ENCODE measurements around the gene CABP7.
"Not testable (repeated sequence)": the region's sequence is repeated elsewhere in the genome, so short reads cannot be mapped to it uniquely, and the experiment has no call there.

Gene CABP7

DNA sequence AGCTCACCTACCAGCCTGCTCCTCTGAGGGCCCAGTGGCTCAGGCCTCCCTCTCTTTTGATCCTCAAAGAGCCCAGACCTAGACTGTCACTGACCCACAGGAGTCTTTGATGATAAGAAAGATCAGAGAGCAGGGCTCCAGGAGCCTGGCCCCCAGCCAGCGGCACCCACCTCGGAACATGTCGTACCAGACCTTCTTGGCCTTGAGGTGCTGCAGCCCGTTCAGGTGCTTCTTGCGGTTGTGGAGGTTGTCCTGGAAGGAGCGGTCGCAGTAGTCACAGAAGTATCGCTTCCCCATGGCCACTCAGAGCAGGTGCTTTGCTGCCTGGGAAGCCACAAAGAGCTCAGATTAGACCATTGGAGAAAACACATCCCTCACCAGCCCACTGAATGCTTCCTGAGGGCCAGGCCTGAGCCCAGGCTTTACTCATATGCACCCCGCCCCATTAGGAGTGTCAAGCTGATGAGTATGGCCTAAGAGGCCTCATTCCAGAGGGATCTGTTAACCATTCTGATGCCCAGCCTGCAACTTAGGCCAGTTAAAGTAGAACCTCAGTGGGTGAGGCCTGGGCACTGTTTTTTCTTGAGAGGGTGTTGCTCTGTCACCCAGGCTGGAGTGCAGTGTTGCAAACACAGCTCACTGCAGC, 28.6 kb downstream of the CABP7 start:
- DNase-seq (ENCODE audit: low read depth), result no peak

DNA sequence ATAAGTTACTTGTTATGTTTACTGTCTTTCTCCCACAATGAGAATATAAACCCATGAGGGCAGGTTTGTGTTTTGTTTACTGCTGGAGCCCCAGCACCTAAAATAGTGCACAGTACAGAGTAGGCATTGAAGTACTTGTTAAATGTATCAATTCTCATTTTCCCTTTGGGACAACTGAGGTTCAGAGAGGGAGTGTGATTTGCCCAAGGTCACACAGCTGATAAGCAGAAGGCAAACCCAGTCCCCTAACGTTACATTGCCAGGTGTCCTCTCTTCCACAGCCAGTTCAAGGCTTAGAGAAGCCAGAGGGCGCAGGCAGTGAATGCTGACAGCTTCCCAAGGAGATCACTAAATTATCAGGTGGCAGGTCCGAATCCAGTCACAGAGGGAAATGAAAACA, 30.2 kb downstream of the CABP7 start:
- DNase-seq (ENCODE audit: low read depth), result no peak

DNA sequence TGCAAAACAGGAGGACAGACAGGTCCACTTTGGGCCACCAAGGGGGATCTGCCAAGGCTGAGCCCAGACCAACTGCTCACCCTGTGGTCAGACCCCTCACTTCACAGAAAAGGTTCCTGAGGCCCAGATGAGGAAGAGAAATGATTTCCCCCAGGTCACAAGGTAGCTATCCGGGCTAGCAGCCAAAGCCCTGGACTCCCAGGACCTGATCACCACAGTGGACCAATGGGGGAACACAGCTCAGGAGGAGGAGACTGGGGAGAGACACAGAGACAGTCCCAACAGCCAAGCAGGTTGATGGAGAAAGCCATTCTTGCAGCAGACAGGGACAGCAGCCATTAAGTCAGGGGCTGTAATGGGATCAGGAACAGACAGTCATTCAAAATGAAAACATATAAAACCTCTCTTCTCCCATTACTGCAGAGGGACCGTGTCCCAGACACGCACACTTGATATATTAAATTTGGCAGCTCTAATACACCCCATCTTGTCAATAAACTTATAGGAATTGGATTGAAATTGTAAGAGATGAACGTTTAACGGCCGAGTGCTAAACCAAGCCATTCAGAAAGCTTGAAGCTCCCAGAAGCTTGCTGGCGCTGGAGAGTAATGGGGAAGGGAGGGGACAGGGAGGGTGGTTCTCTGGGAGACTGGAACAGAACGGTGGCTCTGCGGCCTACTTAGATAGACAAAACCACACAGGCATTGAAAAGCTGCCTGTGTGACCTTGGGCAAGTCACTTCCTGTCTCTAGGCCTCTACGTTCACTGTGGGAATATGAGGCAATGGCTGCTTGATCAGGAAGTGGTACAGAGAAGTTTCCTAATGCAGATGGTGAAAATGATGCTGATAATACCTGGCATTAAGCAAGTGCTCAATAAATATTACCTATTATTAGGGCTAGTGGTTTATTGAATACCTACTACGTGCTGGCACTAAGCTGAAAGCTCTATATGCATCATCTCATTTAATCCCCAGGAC, 31.0 kb downstream of the CABP7 start:
- no peak for DNase-seq (ENCODE audit: low read depth)

DNA sequence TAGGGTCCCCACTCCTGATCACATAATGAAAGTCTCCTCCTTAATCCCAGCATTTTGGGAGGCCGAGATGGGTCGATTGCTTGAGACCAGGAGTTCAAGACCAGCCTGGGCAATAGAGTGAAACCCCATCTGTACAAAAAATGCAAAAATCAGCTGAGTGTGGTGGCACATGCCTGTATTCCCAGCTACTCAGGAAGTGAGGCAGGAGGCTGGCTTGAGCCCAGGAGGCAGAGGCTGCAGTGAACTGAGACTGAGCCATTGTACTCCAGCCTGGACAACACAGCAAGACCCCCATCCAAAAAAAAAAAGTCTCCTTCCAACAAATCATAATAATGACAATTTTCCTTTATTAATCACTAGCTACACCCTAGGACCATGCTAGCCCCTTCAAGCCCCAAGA, 31.9 kb downstream of the CABP7 start:
- DNase-seq (ENCODE audit: low read depth), result no peak

DNA sequence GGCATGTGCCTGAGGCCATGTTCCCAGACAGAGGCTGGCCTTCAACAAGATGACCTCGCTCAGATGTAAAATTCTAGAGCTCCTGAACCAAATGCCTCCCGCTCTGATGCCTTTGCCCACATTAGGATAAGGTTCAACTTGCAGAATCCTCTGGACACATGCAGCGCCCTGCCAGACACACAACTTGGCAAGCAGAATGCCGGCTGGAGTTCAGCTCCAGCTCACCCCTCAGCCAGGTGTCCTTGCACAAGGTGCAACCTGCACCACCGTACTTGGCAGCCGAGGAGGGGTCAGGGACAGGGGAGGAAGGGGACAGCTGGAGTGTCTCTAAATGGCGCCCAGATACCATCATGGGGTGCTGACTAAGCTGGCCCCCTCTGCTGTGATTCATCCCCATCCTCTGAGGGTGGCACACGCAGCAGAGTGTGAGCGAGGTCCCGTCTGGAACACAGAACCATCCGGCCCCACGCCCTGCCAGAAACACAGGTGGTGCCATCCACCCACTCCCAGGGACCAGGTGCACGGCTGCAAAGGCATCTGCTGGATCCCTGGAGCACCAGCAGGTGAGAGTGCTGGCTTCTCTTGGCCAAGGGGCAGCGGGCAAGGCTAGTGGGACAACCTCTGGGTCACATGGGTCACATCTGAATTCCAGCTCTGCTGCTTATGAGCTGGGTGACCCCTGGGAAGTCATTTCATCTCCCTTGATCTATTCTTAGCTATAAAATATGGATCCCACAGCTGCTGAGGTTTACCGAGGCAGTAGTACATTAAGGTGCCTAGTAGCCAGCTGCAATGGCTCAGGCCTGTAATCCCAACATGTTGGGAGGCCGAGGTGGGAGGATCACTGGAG, 34.2 kb downstream of the CABP7 start:
- no peak for DNase-seq (ENCODE audit: low read depth)

DNA sequence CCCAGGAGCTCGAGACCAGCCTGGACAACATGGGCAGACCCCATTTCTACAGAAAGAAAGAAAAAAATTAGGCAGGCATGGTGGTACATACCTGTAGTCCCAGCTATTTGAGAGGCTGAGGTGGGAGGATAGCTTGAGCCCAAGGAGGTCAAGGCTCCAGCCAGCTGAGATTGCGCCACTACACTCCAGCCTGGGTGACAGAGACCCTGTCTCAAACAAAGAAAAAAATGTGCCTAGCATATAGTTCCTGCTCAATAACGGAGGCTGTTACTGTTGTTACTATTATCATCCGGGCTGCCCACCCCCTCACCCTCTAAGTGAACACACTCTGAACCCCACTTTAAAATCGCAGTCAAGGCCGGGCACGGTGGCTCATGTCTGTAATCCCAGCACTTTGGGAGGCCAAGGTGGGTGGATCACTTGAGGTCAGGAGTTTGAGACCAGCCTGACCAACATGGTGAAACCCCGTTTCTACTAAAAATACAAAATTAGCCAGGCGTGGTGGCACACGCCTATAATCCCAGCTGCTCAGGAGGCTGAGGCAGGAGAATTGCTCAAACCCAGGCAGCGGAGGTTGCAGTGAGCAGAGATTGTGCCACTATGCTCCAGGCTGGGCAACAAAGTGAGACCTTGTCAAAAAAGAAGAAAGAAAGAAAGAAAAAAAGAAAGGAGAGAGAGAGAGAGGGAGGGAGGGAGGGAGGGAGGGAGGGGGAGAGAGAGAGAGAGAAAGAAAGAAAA, 35.0 kb downstream of the CABP7 start:
- DNase-seq (ENCODE audit: low read depth), result not testable (repeated sequence)

DNA sequence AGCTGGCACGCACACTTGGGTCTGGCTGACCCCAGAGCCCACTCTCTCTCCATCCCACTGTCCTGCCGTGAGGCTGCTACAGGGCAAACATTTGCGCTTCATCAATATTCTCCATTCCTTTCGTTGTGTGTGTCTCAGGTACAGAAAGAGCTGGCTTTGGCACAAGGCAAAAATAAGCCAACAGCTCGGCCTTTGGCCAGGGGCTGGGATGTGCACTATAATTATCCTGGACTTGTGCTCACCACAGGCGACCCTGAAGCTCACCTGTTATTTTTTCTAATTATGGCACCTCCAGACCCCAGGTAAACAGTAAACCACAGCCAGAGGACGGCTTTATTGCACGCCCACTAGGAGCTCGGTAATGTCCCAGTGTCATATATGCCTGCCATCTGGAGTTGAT, 36.1 kb downstream of the CABP7 start:
- DNase-seq (ENCODE audit: low read depth), result no peak

DNA sequence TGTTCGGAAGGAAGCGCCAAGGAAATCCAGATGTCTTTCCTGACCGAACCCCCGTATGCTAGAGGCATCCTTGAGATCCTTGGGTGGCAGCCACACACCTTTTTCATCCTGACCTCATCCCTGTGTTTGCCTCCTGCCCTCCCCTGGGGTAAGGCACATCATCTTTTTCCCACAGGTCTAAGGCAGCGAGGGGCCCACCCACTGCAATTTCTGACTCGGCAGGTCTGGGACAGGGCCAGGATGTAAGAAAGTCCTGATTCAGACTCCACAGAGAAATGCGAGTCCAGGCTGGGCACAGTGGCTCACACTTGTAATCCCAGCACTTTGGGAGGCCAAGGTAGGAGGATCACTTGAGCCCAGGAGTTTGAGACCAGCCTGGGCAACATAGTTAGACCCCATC, 36.5 kb downstream of the CABP7 start:
- no peak for DNase-seq (ENCODE audit: low read depth)

DNA sequence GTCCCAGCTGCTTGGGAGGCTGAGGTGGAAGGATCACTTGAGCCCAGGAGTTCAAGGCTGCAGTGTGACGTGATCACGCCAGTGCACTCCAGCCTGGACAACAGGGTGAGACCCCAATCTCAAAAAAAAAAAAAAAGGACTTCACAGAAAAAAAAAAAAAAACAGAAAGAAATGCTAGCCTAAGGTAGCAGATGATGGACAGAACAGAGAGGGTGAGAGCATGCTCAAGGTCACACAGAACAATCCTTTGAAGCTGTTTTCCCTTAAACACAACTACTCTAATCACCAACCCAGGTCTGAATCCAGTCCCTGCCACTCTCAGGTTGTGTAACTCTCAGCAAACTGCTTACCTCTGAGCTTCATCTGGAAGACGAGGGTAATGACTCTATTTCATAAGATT, 37.3 kb downstream of the CABP7 start:
- no peak for DNase-seq (ENCODE audit: low read depth)

DNA sequence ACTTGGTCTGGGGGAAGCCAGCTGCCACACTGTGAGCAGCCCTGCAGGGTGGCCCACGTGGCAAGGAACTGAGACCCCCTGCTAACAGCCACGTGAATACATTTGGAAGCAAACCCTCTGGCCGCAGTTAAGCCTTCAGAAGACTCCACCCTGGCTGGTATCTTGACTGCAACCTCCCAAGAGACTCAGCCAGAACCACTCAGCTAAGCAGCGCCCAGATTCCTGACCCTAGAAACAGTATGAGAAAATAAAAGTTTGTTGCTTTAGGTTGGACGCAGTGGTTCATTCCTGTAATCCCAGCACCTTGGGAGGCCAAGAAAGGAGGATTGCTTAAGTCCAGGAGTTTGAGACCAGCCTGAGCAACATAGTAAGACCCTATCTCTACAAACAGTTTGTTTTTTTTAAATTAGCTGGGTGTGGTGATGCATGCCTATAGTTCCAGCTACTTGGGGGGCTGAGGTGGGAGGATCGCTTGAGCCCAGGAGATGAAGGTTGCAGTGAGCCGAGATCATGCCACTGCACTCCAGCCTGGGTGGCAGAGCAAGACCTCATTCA, 38.3 kb downstream of the CABP7 start:
- no peak for DNase-seq (ENCODE audit: low read depth)

DNA sequence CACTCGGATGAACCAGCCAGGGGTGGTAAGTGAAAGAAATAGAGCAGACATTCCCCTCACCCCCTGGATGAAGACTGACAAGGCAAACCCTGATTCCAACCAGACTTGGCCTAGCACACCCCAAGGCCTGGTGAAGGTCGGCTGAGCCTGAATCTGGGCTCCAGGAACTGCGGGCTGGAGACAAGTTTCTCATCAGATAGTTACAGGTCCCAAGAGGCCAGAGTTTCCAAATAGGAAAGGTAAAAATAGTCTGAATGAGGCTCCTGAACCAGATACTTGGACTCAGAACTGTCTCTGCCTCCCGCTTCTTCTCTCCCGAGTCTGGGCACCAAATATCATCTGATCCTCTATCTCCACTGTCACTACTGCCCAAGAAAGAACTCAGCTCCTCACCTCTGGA, 39.2 kb downstream of the CABP7 start:
- DNase-seq (ENCODE audit: low read depth), result no peak

DNA sequence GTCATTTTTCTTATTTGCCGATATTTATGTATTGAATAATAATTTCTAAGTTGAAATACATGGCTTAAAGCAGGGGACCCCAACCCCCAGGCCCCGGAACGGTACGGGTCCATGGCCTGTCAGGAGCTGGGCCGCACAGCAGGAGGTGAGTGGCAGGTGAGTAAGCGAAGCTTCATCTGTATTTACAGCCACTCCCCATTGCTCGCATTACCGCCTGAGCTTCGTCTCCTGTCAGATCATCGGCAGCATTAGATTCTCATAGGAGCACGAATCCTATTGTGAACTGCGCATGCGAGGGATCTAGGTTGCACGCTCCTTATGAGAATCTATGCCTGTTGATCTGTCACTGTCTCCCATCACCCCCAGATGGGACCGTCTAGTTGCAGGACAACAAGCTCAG, 42.5 kb downstream of the CABP7 start:
- DNase-seq (ENCODE audit: low read depth), result no peak

DNA sequence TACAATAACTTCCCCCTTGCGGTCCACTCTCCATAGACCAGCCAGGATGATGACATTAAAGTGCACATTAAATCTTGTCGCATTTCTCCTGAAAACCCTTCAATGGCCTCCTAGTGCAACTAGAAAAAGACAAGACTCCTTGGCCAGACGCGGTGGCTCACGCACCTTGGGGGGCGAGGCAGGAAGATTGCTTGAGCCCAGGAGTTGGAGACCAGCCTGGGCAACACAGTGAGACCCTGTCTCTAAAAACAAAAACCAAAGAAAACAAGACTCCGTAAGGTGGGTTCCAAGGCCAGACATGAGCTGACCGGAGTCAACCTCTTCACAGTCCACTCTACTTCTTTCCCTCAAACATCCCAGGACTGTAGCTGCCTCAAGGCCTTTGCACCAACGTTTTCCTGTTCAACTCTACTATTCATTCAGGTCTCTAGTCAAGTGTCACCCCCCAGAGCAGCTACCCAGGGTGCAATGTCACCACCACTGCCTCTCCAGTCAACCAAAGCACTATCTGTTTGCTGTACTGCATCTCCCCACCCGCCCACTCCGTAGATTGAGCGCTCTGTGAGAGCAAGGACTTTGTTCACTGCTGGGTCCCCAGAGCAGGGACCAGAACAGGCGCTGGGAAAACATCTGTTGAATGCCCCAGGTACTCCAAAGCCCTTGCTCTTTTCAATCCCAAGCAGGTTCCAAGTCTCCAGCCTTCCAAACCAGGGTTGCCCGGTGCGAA, 46.3 kb downstream of the CABP7 start:
- DNase-seq (ENCODE audit: low read depth), result no peak

DNA sequence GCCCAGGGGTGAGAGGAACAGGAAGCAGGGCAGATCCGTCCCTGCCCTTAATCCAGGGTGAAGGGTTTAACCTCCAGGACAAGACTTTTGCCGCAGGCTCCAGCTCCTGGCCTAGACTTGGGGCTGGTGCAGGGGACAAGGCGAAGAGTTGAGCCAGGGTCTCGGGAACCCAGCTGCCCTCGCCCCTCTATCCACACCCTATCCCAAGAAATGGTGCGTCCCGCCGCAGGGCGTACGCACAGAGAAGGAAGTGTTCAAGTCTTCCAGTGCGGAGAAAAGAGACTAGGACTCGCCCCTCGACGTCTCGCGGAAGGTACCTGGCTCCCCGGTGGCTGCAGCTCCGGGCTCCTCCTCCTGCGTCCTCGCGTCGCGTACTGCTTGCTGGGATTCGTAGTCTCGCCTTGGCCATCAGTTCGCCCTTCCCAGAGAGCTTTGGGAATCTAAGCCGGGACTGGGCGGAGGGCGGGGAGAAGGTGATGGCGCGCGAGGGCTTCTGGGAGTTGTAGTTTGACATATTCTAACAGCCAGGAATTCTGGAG, 46.9 kb downstream of the CABP7 start, which contains the start of gene ZMAT5:
Gene ZMAT5, minus strand, starts transcription at position 376 of the 539 bp plus-strand sequence. CDS start 18,463 bp downstream, outside the sequence.
- DNase-seq (ENCODE audit: low read depth), result peak; percentile 65

DNA sequence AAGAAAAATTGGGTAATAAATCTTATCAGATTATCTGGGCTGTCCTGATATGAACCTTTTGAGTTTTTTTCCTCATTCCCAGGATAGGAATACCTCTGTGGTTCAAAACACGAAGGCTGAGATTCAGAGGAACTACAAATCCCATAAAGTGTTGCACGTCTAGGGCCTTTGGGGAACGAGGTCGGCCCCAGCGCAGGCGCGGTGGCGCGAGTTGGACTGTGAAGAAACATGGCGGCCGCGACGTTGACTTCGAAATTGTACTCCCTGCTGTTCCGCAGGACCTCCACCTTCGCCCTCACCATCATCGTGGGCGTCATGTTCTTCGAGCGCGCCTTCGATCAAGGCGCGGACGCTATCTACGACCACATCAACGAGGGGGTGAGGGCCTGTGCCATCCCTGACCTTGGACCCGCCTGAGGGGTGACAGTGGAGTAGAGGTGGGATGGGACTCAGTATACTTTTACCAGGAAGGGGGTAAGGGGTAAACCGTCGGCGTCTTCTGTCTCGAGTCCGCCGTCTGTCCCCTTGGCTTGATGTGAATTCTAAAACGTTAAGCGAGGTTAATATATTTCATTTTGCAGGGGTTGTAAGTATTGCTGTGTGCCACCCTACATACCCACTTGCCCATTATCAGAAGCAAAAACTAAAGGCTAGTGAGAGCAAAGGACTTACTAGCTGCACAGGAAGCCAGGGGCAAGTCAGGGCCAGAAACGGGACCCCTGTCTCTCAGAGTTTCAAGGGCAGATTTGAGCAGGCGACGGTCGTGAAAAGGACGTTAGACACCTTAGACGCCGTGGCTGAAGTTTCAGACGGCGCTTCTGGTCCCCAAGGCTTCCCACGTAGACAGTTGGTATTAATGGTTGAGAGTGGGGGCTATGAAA, 47.6 kb downstream of the CABP7 start, which contains the start of gene UQCR10:
Gene UQCR10, plus strand, starts transcription at position 199 of the 881 bp plus-strand sequence. Its CDS starts 30 bp downstream, at position 229.
- DNase-seq (ENCODE audit: low read depth), result peak; percentile 83

DNA sequence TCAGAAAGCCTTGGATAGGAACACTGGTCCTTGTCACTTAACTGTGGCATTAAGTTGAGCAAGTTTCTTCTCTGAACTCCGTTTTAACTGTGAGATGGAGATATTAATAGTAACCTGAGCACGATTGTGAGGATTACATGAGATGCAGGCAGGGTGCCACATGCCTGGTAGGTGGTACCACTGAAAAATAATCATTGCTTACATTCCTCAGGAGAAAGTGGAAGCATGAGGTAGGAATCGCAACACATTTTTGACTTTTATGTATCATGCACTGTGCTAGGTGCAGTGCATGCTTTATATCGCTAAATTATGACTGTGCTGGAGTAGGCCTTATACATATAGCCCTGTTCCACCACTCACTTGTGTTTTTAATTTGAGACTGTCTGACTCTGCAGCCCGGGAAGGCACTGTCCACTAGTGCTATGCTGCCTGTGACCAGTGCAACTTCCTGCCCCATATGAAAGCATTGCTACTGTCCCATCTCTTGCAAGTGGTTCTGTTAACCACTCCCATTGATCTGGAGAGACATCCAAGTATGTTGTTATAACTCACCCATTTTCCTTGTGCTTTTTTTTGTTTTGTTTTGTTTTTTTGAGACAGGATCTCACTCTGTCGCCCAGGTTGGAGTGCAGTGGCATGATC, 48.4 kb downstream of the CABP7 start:
- no peak for DNase-seq (ENCODE audit: low read depth)

DNA sequence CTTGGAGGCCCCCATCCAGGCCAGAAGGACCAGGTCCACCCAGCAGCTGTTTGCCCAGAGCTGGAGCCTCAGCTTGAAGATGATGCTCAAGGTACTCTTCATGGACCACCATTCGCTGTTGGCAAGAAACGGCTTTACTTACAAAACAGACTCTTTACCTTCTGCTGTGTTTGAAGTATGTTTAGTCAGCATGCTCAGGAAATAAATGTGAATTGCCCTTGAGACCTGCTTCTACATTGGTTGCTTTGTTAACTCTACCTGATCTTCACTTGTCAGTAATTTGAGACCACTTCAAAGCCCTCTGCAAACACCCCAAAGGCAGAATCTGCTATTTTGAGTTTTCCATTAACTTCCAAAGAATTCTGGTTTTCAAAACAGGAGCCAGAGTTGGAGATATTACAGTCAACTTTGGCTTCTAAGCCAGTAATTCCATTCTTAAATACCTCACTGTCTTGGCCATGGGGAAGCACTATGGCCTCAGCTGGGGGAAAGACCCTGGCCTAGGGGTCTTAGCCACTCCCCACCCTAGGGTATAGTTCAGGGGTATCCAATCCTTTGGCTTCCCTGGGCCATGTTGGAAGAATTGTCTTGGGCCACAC, 50.0 kb downstream of the CABP7 start:
- DNase-seq (ENCODE audit: low read depth), result no peak

DNA sequence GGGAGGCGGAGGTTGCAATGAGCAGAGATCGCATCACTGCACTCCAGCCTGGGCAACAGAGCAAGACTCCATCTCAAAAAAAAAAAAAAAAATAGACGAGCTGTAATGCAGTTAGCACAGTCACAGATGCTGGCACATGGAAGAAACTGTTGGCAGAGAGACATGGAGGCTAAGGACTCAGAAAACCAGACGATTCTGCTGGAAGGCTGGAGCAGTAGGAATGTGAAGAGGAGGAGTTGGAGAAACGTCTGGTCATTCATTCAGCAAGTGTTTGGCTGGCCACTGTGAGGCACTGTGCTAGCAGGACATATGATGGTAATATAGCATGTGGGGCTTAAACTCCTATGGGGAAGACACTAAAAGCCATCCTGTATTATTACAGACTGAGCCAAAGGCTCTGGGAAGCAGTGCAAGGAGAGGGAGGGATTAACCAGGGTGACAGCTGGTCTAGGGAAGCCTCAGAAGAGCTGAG, 52.4 kb downstream of the CABP7 start:
- no peak for DNase-seq (ENCODE audit: low read depth)

Measured in stimulated activated CD8-positive, alpha-beta memory T cell treated with anti-CD3 and anti-CD28 coated beads, Interleukin-15, amount 100 ng/mL, for 24 hours (primary cell).